SK-N-SH (cell line): ENCODE measurements around the gene SH3PXD2A. TPM values are rescaled to one million over a fixed set of nuclear protein-coding genes. Genes with fewer than 3 reads are reported as not detected.
A peak's percentile ranks its signal among the peaks of the same experiment; 100 is the strongest.

Experiments used
- CTCF ChIA-PET: fragments of 300-600, 350-600 bp; formaldehyde crosslinking; extraction: SDS; loops from one replicate; lab custom pipeline; 2021; lab: Yijun Ruan, JAX
- POLR2A ChIA-PET: fragments of 350-600 bp; sonication (Branson Sonifier 250); formaldehyde crosslinking; extraction: SDS; loops from one replicate; lab custom pipeline; 2020; ENCODE audit warnings: antibody characterized with exemption, inconsistent platforms; lab: Yijun Ruan, JAX
- DNase-seq: peaks from one replicate; pipeline ENCODE4 v3.0.0; 2012
- H2AFZ ChIP-seq: fragments of 200-600 bp; sonication (generic); 2 replicates; pipeline ENCODE4 v1.8.1; 2016; ENCODE audit warnings: antibody characterized with exemption, mild to moderate bottlenecking, low read depth
- H3F3A ChIP-seq: fragments of 200-600 bp; sonication (generic); replicated peaks from 2 replicates; pipeline ENCODE3; 2016; ENCODE audit warnings: antibody characterized with exemption, mild to moderate bottlenecking; ENCODE audit not compliant: insufficient read depth
- H3K27ac ChIP-seq, 2 experiments: fragments of 200-500 bp in 1 of 2; fragments of 200-600 bp in 1 of 2; sonication (Bioruptor generic) in 1 of 2; sonication (generic), shearing (Covaris generic) in 1 of 2; 2 replicates each; pipeline versions ENCODE4 v1.5.1 to v1.6.1; 2014 to 2016; ENCODE audit warnings: low read depth in 2 of 2, inconsistent platforms in 1 of 2, low read length in 1 of 2, mild to moderate bottlenecking in 1 of 2, mixed read lengths in 1 of 2
- H3K27me3 ChIP-seq: fragments of 200-600 bp; sonication (generic), shearing (Covaris generic); 2 replicates; pipeline ENCODE4 v1.6.1; 2016; ENCODE audit warnings: mixed run types; ENCODE audit not compliant: insufficient read depth
- H3K36me3 ChIP-seq, 2 experiments: fragments of 200-500 bp in 1 of 2; fragments of 200-600 bp in 1 of 2; sonication (Bioruptor generic) in 1 of 2; sonication (generic) in 1 of 2; replicated peaks in 1 of 2; 2 replicates each; pipeline versions ENCODE3 to v1.5.1; 2014 to 2016; ENCODE audit warnings: low read length in 1 of 2, mild to moderate bottlenecking in 1 of 2; ENCODE audit not compliant: insufficient read depth in 2 of 2, control insufficient read depth in 1 of 2
- H3K4me1 ChIP-seq, 2 experiments: fragments of 200-500 bp in 1 of 2; fragments of 200-600 bp in 1 of 2; sonication (Bioruptor generic) in 1 of 2; sonication (generic), shearing (Covaris generic) in 1 of 2; 2 replicates each; pipeline versions ENCODE4 v1.5.1 to v1.6.1; 2014 to 2016; ENCODE audit warnings: low read depth in 1 of 2, low read length in 1 of 2, mixed run types in 1 of 2; ENCODE audit not compliant: insufficient read depth in 2 of 2, control insufficient read depth in 1 of 2
- H3K4me2 ChIP-seq: fragments of 200-600 bp; sonication (generic), shearing (Covaris generic); 2 replicates; pipeline ENCODE4 v1.6.1; 2017; ENCODE audit warnings: mixed run types
- H3K4me3 ChIP-seq, 2 experiments: fragments of 200-500 bp in 1 of 2; fragments of 200-600 bp in 1 of 2; sonication (Bioruptor generic) in 1 of 2; sonication (generic), shearing (Covaris generic) in 1 of 2; 2 replicates each; pipeline versions ENCODE4 v1.5.1 to v1.8.1; 2014 to 2016; ENCODE audit warnings: low read depth in 2 of 2, inconsistent platforms in 1 of 2, low read length in 1 of 2, mild to moderate bottlenecking in 1 of 2, mixed read lengths in 1 of 2, moderate library complexity in 1 of 2
- H3K79me2 ChIP-seq: fragments of 200-600 bp; sonication (generic); 2 replicates; pipeline ENCODE4 v1.8.1; 2017; ENCODE audit warnings: mild to moderate bottlenecking; ENCODE audit not compliant: insufficient read depth
- H3K9ac ChIP-seq: fragments of 200-600 bp; sonication (generic); 2 replicates; pipeline ENCODE4 v1.6.1; 2017; ENCODE audit warnings: mixed run types
- H3K9me2 ChIP-seq: fragments of 200-600 bp; sonication (generic); 2 replicates; pipeline ENCODE4 v1.6.1; 2017; ENCODE audit warnings: mixed run types
- H3K9me3 ChIP-seq: fragments of 200-600 bp; sonication (generic); 2 replicates; pipeline ENCODE4 v1.6.1; 2017; ENCODE audit warnings: mixed run types, mild to moderate bottlenecking, moderate library complexity
- H4K20me1 ChIP-seq: fragments of 200-600 bp; sonication (generic); 2 replicates; pipeline ENCODE4 v1.6.1; 2017; ENCODE audit warnings: mild to moderate bottlenecking, mixed run types; ENCODE audit not compliant: insufficient read depth
- FOXJ3 ChIP-seq: sonication (generic); formaldehyde crosslinking; IDR thresholded peaks from 2 replicates; pipeline ENCODE4 v1.5.1; 2020; ENCODE audit warnings: mild to moderate bottlenecking, missing genetic modification reagents
- FOXM1 ChIP-seq: IDR thresholded peaks from 2 replicates; pipeline ENCODE4 v1.4.0; 2012; ENCODE audit warnings: low read depth, mild to moderate bottlenecking
- GABPA ChIP-seq: IDR thresholded peaks from 2 replicates; pipeline ENCODE4 v1.4.0; 2012; ENCODE audit warnings: low read depth, mild to moderate bottlenecking
- MEF2A ChIP-seq: IDR thresholded peaks from 2 replicates; pipeline ENCODE4 v1.4.0; 2012; ENCODE audit warnings: low read depth, borderline replicate concordance
- RFX5 ChIP-seq: IDR thresholded peaks from 2 replicates; pipeline ENCODE4 v1.6.1; 2012; ENCODE audit warnings: mild to moderate bottlenecking, improper control_type of control experiment, low read length
- SIN3A ChIP-seq: IDR thresholded peaks from 2 replicates; pipeline ENCODE4 v1.6.1; 2012; ENCODE audit warnings: low read depth, mild to moderate bottlenecking, low read length, moderate library complexity, borderline replicate concordance
- TAF1 ChIP-seq: IDR thresholded peaks from 2 replicates; pipeline ENCODE4 v1.6.1; 2012; ENCODE audit warnings: low read depth, mild to moderate bottlenecking, low read length, moderate library complexity, borderline replicate concordance
- TEAD4 ChIP-seq: IDR thresholded peaks from 2 replicates; pipeline ENCODE4 v1.4.0; 2012; ENCODE audit warnings: mild to moderate bottlenecking, borderline replicate concordance; ENCODE audit not compliant: insufficient read depth
- YY1 ChIP-seq: IDR thresholded peaks from 2 replicates; pipeline ENCODE4 v1.4.0; 2012; ENCODE audit warnings: low read depth, mild to moderate bottlenecking
- WGBS: methylation state at CpG from one replicate; pipeline ENCODE4 v1.1.6; 2017; ENCODE audit warnings: low lambda C conversion rate; 5-methylcytosine and 5-hydroxymethylcytosine counted together
- polyA plus RNA-seq, 3 experiments: library from polyadenylated mRNA; depleted of rRNA; stranded (reverse); fragments of >200 nt; gene quantifications; 2 replicates each; pipeline ENCODE4 v1.2.3, GENCODE V29; 2012
- TF ChIP-seq, protein P1 (sequence below): IDR thresholded peaks from 2 replicates; pipeline ENCODE4 v1.4.0; 2012; ENCODE audit warnings: low read depth

Gene SH3PXD2A
- polyA plus RNA-seq, 1 of the 3 experiments (the other 2 are of a cell fraction), result 2.5 TPM

DNA sequence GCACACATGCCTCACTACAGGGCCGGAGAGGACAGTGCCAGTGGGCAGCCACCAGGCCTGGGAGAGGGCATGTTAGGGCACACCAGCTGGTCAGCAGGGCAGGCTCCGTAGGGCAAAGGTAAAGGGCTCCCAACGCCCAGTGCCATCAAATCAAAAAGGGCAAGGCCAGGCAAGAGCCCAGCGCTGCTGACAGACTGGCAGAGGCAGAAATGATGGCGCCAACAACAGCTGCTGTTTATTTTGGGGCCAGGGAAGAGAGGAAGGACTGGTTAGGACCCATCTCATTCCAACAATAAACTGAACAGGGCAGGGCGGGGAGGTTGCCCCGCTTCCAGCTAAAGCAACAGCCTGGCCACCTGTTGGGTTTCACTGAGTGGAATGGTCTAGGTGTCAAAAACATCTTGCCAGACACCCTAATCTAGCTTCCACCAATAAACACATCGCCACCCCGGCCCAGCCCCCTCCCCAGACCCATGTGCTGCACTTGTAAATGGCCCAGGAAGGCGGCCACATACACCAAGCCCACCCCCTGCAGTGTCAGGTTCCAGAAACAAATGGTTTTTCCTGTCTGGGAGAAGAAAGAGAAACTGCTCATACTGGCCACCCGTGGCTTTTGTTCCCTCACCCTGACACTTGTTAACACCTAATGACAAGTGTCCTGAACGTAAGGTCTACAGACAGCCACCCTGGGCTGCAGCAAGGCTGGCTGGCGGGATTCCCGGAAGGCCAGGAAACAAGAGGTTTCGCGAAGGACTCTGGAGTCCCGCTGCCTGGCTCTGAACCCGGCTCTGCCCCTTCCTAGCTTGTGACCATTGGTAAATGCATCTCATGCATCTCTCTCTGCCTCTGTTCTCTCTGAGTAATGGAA lies 15.3 kb downstream of the SH3PXD2A start:
- H3K4me1 ChIP-seq, result peaks cover 36 to 64% of the 10 kb centered on the region in 2 experiments
- H3K27me3 ChIP-seq, result no peaks in the 10 kb centered on the region
- peaks cover 49% of the 10 kb centered on the region for H3K79me2 ChIP-seq
- no peak overlapping the region for H3K9ac ChIP-seq
- H4K20me1 ChIP-seq, result peaks cover 3% of the 10 kb centered on the region; the same call in 1 of the 2 replicates
- H3K36me3 ChIP-seq, result no peaks in the 10 kb centered on the region
- no peak overlapping the region for H2AFZ ChIP-seq
- no peak overlapping the region for H3K4me3 ChIP-seq
- H3K4me2 ChIP-seq, result no peak overlapping the region
- ChIA-PET POLR2A (interaction anchor here (0.5 to 1.0 kb wide), 2 partner anchors 16 to 55 kb away, joined by 3 read pairs; no protein-coding TSS in a partner anchor), CTCF (interaction anchor here (1.0 to 2.7 kb wide), 6 partner anchors 8 to 129 kb away, joined by 3 to 11 read pairs (median 5); no protein-coding TSS in a partner anchor)
- no peak for DNase-seq
- no peaks in the 10 kb centered on the region for H3K9me3 ChIP-seq
- TF ChIP-seq MEF2A (no peak), FOXM1 (no peak), SIN3A (no peak), RFX5 (no peak), TEAD4 (no peak), FOXJ3 (no peak), YY1 (no peak)
- TF ChIP-seq, protein P1, sequence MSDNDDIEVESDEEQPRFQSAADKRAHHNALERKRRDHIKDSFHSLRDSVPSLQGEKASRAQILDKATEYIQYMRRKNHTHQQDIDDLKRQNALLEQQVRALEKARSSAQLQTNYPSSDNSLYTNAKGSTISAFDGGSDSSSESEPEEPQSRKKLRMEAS, result no peak
- peak overlapping the region in 1 of 2 experiments; percentile 72; a peak in 2 of 4 replicates for H3K27ac ChIP-seq
- H3F3A ChIP-seq, result peaks cover 14% of the 10 kb centered on the region
- H3K9me2 ChIP-seq, result no peaks in the 10 kb centered on the region
- 86% methylated on average over 15 of the region's 18 CpGs for WGBS

DNA sequence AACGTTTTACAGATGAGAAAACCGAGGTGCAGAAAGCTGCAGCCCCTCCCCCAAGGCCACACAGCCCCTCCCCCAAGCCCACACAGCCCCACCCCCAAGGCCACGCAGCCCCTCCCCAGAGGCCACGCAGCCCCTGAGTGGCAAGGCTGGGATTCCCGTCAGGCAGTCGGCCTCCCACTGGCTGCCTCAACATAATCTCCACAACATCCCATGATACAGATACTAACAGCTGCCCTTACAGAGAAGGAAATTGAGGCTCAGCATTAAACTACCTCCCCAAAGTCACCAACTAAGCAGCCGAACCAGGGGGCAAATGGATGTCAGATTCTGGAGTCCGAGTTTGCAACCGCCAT lies 15.9 kb downstream of the SH3PXD2A start:
- no peaks in the 10 kb centered on the region for H3K27me3 ChIP-seq
- H3K4me1 ChIP-seq, result peaks cover 32 to 66% of the 10 kb centered on the region in 2 experiments
- no peak overlapping the region for H2AFZ ChIP-seq
- no peaks in the 10 kb centered on the region for H3K9me2 ChIP-seq
- no peak overlapping the region for H3K4me2 ChIP-seq
- no peaks in the 10 kb centered on the region for H3K36me3 ChIP-seq
- POLR2A ChIA-PET, result interaction anchor here (1.0 kb wide), 1 partner anchor 16 kb away, joined by 3 read pairs; no protein-coding TSS in a partner anchor
- H3F3A ChIP-seq, result peaks cover 12% of the 10 kb centered on the region
- no peak for TF ChIP-seq GABPA
- no peak for TF ChIP-seq TAF1
- TF ChIP-seq MEF2A, result no peak
- peaks cover 43% of the 10 kb centered on the region for H3K79me2 ChIP-seq
- CTCF ChIA-PET, result interaction anchor here (1.0 to 2.7 kb wide), 5 partner anchors 9 to 35 kb away, joined by 3 to 11 read pairs (median 6); no protein-coding TSS in a partner anchor
- H3K27ac ChIP-seq, result peak overlapping the region in 1 of 2 experiments; percentile 72; a peak in 1 of 4 replicates
- WGBS, result 78% methylated on average over 7 of the region's 9 CpGs
- H3K9ac ChIP-seq, result no peak overlapping the region
- DNase-seq, result no peak
- H4K20me1 ChIP-seq, result peaks cover 3% of the 10 kb centered on the region; the same call in 1 of the 2 replicates
- H3K9me3 ChIP-seq, result no peaks in the 10 kb centered on the region
- no peak overlapping the region for H3K4me3 ChIP-seq
